ENCODE data around the gene CDX1. TPM values are rescaled to one million over a fixed set of nuclear protein-coding genes. Genes with fewer than 3 reads are reported as not detected.

The CDX1 gene
- total RNA-seq, 4 donors from 2014 or later = not detected

DNA sequence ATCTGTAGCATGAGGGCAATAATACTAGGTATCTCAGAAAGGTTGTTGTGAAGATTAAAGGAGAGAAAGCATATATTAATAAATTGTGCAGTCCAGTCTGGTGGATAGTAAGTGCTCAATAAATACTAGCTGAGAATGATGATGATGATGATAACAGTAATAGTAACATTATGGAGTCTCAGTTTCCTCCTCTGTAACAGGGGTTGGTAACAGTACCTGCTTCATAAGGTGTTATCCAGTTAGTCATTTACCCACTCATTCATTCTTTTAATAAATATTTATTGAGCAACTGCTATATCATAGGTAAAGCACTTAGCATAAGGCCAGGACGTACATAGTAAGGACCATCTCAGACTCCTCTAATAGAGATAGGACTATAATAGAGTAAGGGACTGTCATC lies 30.9 kb downstream of the CDX1 start:
- no peak for ATAC-seq
- no peaks in the 10 kb centered on the region for H3K9me3 ChIP-seq
- no peak overlapping the region for H3K4me3 ChIP-seq
- H3K27me3 ChIP-seq = no peaks in the 10 kb centered on the region
- H3K4me1 ChIP-seq = no peaks in the 10 kb centered on the region
- no peak for TF ChIP-seq POLR2AphosphoS5 (IDR thresholded peaks at IDR 0.05)
- TF ChIP-seq, protein P1, sequence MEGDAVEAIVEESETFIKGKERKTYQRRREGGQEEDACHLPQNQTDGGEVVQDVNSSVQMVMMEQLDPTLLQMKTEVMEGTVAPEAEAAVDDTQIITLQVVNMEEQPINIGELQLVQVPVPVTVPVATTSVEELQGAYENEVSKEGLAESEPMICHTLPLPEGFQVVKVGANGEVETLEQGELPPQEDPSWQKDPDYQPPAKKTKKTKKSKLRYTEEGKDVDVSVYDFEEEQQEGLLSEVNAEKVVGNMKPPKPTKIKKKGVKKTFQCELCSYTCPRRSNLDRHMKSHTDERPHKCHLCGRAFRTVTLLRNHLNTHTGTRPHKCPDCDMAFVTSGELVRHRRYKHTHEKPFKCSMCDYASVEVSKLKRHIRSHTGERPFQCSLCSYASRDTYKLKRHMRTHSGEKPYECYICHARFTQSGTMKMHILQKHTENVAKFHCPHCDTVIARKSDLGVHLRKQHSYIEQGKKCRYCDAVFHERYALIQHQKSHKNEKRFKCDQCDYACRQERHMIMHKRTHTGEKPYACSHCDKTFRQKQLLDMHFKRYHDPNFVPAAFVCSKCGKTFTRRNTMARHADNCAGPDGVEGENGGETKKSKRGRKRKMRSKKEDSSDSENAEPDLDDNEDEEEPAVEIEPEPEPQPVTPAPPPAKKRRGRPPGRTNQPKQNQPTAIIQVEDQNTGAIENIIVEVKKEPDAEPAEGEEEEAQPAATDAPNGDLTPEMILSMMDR (IDR thresholded peaks at IDR 0.05) = no peak
- no peak for TF ChIP-seq EP300 (IDR thresholded peaks at IDR 0.05)
- no peak overlapping the region for H3K27ac ChIP-seq
- H3K36me3 ChIP-seq = no peaks in the 10 kb centered on the region
- 90 to 100% methylated on average over 1 of the region's 1 CpG for WGBS, 2 donors (ENCODE audit: low coverage in 1 of 2)

DNA sequence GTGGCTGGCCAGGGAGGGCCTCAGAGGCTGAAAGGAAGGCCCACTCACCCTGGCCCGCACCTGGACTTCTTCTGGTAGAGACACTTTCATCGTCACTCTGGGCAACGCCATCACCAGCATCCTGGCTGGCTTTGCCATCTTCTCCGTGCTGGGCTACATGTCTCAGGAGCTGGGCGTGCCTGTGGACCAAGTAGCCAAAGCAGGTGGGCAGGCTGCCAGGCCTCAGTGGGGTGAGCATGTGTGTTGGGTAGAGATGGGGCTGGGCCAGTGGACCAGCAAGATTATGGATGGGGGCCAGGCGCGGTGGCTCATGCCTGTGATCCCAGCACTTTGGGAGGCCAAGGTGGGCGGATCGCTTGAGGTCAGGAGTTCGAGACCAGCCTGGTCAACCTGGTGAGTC lies 35.9 kb downstream of the CDX1 start:
- no peaks in the 10 kb centered on the region for H3K9me3 ChIP-seq
- H3K27ac ChIP-seq = no peak overlapping the region
- no peak for TF ChIP-seq POLR2A (IDR thresholded peaks at IDR 0.05)
- no peak for TF ChIP-seq POLR2AphosphoS5 (IDR thresholded peaks at IDR 0.05)
- TF ChIP-seq, protein P1 (IDR thresholded peaks at IDR 0.05) = no peak
- no peaks in the 10 kb centered on the region for H3K36me3 ChIP-seq
- no peaks in the 10 kb centered on the region for H3K4me1 ChIP-seq
- H3K4me3 ChIP-seq = no peak overlapping the region
- WGBS, 2 donors (ENCODE audit: low coverage in 1 of 2) = 87% methylated on average over 6 of the region's 10 CpGs; no CpG with 5 or more reads in 1 of the 2 donors
- ATAC-seq = no peak
- no peaks in the 10 kb centered on the region for H3K27me3 ChIP-seq

DNA sequence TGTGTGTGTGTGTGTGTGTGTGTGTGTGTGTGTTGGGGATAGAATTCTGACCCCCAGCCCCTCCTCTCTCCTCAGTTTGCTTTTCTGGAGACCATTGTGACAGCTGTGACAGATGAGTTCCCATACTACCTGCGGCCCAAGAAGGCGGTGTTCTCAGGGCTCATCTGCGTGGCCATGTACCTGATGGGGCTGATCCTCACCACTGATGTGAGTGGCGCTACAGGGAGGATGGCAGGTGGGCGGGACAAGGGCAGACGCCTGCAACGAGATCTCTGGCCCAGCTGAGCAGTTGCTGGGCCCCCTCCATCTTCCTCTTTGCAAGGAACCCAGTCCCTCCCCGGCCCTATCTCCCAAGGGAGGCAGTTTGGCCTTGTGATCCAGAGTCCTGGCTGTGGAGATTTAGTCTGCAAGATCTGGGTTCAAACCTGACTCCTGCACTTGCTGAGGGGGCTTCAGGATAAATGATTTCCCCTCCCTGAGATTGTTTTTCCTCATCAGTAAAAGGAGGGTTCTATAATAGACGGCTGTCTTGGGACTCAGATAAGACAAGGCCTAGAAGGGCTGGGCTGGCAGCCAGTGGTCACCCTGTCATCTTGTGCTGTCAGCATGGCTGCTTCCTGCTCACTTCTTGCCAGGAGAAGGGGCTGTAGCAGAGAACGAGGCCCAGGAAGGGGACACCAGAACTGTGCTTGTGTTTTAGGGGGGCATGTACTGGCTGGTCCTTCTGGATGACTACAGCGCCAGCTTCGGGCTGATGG lies 37.4 kb downstream of the CDX1 start:
- Histone ChIP-seq H3K27ac (no peak overlapping the region), H3K36me3 (no peaks in the 10 kb centered on the region), H3K9me3 (no peaks in the 10 kb centered on the region), H3K27me3 (peaks cover 2% of the 10 kb centered on the region), H3K4me1 (no peaks in the 10 kb centered on the region), H3K4me3 (no peak overlapping the region)
- ATAC-seq = no peak
- TF ChIP-seq POLR2AphosphoS5 (IDR thresholded peaks at IDR 0.05) = no peak
- TF ChIP-seq, protein P1 (IDR thresholded peaks at IDR 0.05) = no peak
- TF ChIP-seq POLR2A (IDR thresholded peaks at IDR 0.05) = no peak
- TF ChIP-seq EP300 (IDR thresholded peaks at IDR 0.05) = no peak
- WGBS, 2 donors (ENCODE audit: low coverage in 1 of 2) = 63 to 85% methylated on average over 2 to 5 of the region's 12 CpGs

DNA sequence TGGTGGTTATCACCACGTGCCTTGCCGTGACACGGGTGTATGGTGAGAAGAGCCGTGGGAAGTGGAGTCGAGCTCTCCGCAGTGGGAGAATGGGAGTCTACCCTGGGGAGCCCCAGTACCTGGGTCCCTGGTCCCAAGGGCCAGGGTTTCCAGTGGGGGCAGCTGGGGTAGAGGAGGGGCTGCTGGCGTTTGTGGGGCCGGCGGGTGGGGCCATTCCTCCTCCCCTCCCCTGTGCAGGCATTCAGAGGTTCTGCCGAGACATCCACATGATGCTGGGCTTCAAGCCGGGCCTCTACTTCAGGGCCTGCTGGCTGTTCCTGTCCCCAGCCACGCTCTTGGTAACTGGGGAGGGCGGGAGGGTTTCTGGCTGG lies 38.0 kb downstream of the CDX1 start:
- ATAC-seq = no peak
- Histone ChIP-seq H3K9me3 (no peaks in the 10 kb centered on the region), H3K36me3 (no peaks in the 10 kb centered on the region), H3K4me1 (no peaks in the 10 kb centered on the region), H3K27me3 (peaks cover 5% of the 10 kb centered on the region), H3K27ac (no peak overlapping the region), H3K4me3 (no peak overlapping the region)
- TF ChIP-seq EP300 (IDR thresholded peaks at IDR 0.05) (no peak), POLR2AphosphoS5 (IDR thresholded peaks at IDR 0.05) (no peak), POLR2A (IDR thresholded peaks at IDR 0.05) (no peak)
- TF ChIP-seq, protein P1 (IDR thresholded peaks at IDR 0.05) = no peak
- WGBS, 2 donors (ENCODE audit: low coverage in 1 of 2) = 100% methylated on average over 4 of the region's 13 CpGs; no CpG with 5 or more reads in 1 of the 2 donors

DNA sequence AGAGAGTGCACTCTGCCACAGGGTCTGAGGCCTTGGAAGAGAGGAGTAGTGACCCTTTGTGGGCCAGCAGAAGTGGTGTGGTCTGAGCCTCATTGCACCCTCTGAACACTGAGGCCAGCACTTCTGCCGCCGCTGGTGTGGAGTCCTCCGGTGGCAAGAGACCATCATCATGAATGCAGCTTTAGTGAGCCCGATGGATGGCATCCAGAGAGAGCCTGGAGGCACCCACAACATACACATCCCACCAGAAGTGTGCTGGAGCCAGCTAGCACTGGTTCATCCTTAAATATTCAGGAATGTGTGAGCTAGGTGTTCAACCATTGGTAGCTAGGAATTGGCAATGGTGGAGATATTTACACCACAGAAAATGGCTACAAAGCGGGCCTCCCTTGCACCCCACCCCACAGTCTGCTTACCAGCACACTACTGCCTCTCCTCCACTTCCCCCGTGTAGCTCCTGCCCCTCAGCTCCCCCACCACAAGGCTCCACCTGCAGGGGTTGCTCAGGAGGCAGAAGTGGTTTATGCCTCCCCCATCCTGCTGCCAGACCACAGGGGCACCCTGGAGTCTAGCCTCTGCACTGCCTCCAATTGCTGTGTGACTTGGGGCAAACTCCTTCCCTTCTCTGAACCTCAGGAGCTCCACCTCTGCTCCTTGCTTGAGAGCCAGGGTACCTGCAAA lies 39.7 kb downstream of the CDX1 start:
- Histone ChIP-seq H3K27ac (no peak overlapping the region), H3K9me3 (no peaks in the 10 kb centered on the region), H3K36me3 (no peaks in the 10 kb centered on the region), H3K4me3 (no peak overlapping the region), H3K27me3 (peaks cover 5% of the 10 kb centered on the region), H3K4me1 (no peaks in the 10 kb centered on the region)
- no CpG with 5 or more reads among the region's 6 CpGs for WGBS, 2 donors (ENCODE audit: low coverage in 1 of 2)
- no peak for ATAC-seq
- TF ChIP-seq, protein P1 (IDR thresholded peaks at IDR 0.05) = no peak
- no peak for TF ChIP-seq POLR2AphosphoS5 (IDR thresholded peaks at IDR 0.05)
- TF ChIP-seq EP300 (IDR thresholded peaks at IDR 0.05) = no peak
- TF ChIP-seq POLR2A (IDR thresholded peaks at IDR 0.05) = no peak
